22Rv1 (cell line): ENCODE data around the gene TCF12.

Source experiments
- H3K27ac ChIP-seq: fragments of 450-650 bp; 2 replicates; pipeline ENCODE4 v1.5.1; 2017
- CTCF ChIP-seq: fragments of 450-650 bp; IDR thresholded peaks from 2 replicates; pipeline ENCODE4 v1.5.1; 2017; ENCODE audit warnings: mild to moderate bottlenecking
- ZFX ChIP-seq: fragments of 450-650 bp; IDR thresholded peaks from 2 replicates; pipeline ENCODE4 v1.6.1; 2017; ENCODE audit warnings: antibody characterized with exemption, borderline replicate concordance

TCF12 gene

GRCh38 chr15:56883088-56883487 lies 35.4 kb upstream of the TCF12 start:
- no peak overlapping the region for H3K27ac ChIP-seq
- TF ChIP-seq CTCF (no peak), ZFX (no peak)

GRCh38 chr15:56886363-56886931 lies 32.0 kb upstream of the TCF12 start:
- TF ChIP-seq ZFX (no peak), CTCF (no peak)
- peak overlapping the region; percentile 90 for H3K27ac ChIP-seq

- H3K27ac ChIP-seq: peak overlapping the region; percentile 90
- TF ChIP-seq ZFX (no peak), CTCF (no peak)
These were observed 31.3 kb upstream of the TCF12 start for GRCh38 chr15:56886932-56887781.

- H3K27ac ChIP-seq: peak overlapping the region; percentile 90
- TF ChIP-seq ZFX: no peak
- no peak for TF ChIP-seq CTCF
These were observed 30.5 kb upstream of the TCF12 start for GRCh38 chr15:56887782-56888438.

GRCh38 chr15:56890038-56890437 lies 28.4 kb upstream of the TCF12 start:
- TF ChIP-seq ZFX (no peak), CTCF (no peak)
- H3K27ac ChIP-seq: no peak overlapping the region

- TF ChIP-seq ZFX (no peak), CTCF (no peak)
- no peak overlapping the region for H3K27ac ChIP-seq
These were observed 26.5 kb upstream of the TCF12 start for GRCh38 chr15:56891852-56892440.
